ENCODE results near the gene ATG12. TPM values are rescaled to one million over a fixed set of nuclear protein-coding genes. Genes with fewer than 3 reads are reported as not detected.

The ATG12 gene
- total RNA-seq, 1 experiment from 2014 or later = 18.9 TPM

DNA sequence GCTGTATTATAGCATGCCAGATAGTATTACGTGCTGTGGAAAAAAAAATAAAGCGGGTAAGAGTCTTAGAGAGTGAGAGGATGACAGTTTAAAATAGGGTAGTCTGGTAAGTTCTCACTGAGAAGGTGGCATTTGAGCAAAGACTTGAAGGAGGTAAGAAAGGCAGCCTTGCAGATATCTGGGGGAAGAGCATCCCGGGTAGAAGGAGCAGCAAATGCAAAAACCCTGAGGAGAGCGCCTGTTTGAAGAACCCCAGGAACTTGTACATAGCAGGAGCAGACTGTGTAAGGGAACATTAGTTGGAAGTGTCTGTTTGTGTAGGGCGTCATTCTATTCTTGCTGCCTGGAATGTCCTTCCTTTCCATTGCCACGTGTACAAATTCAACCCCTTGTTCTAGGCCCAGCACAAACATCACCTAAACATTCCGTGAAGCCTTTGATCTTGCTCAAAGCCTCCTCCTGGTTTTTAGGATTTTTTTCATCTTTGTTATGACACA lies 3.0 kb upstream of the ATG12 start:
- POLR2A ChIA-PET (ENCODE audit: unreplicated experiment) = no interaction called here
- H4K20me1 ChIP-seq (ENCODE audit: low read length) = peaks cover 15% of the 10 kb centered on the region
- no TSS peak for BruUV-seq (replicated peaks)
- H3K79me2 ChIP-seq (ENCODE audit: low read length) = peaks cover 83% of the 10 kb centered on the region
- no peak overlapping the region for H3K4me3 ChIP-seq (ENCODE audit: low read length)
- no peaks in the 10 kb centered on the region for H3K9me3 ChIP-seq (ENCODE audit: low read length)
- no peaks in the 10 kb centered on the region for H3F3A ChIP-seq (ENCODE audit: low read length, unreplicated experiment)
- no peaks in the 10 kb centered on the region for H3K9me2 ChIP-seq (replicated peaks; ENCODE audit: low read length)
- no peaks in the 10 kb centered on the region for H3K27me3 ChIP-seq (ENCODE audit: low read length)
- no peak overlapping the region for H3K27ac ChIP-seq (ENCODE audit: low read length)
- CTCF ChIA-PET = no interaction called here
- no peak overlapping the region for H3K4me2 ChIP-seq (ENCODE audit: low read length)
- ATAC-seq (no peak), DNase-seq (no peak)
- H2AFZ ChIP-seq (ENCODE audit: low read length) = no peak overlapping the region
- intact Hi-C loops (cut with micrococcal nuclease) = no loop called here
- H3K9ac ChIP-seq (ENCODE audit: low read length) = no peak overlapping the region
- no peak for TF ChIP-seq EZH2 (IDR thresholded peaks at IDR 0.05; ENCODE audit: low read length, unreplicated experiment)
- TF ChIP-seq EZH2phosphoT487 (IDR thresholded peaks at IDR 0.05; ENCODE audit: borderline replicate concordance, low read length) = no peak
- TF ChIP-seq, protein P1, sequence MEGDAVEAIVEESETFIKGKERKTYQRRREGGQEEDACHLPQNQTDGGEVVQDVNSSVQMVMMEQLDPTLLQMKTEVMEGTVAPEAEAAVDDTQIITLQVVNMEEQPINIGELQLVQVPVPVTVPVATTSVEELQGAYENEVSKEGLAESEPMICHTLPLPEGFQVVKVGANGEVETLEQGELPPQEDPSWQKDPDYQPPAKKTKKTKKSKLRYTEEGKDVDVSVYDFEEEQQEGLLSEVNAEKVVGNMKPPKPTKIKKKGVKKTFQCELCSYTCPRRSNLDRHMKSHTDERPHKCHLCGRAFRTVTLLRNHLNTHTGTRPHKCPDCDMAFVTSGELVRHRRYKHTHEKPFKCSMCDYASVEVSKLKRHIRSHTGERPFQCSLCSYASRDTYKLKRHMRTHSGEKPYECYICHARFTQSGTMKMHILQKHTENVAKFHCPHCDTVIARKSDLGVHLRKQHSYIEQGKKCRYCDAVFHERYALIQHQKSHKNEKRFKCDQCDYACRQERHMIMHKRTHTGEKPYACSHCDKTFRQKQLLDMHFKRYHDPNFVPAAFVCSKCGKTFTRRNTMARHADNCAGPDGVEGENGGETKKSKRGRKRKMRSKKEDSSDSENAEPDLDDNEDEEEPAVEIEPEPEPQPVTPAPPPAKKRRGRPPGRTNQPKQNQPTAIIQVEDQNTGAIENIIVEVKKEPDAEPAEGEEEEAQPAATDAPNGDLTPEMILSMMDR (conservative IDR thresholded peaks at IDR 0.05; ENCODE audit: low read depth, low read length) = no peak
- peaks cover 15% of the 10 kb centered on the region; the same call in 1 of the 2 replicates for H3K4me1 ChIP-seq (ENCODE audit: insufficient read depth, low read length)
- no peaks in the 10 kb centered on the region for H3K36me3 ChIP-seq (ENCODE audit: low read depth, low read length)

DNA sequence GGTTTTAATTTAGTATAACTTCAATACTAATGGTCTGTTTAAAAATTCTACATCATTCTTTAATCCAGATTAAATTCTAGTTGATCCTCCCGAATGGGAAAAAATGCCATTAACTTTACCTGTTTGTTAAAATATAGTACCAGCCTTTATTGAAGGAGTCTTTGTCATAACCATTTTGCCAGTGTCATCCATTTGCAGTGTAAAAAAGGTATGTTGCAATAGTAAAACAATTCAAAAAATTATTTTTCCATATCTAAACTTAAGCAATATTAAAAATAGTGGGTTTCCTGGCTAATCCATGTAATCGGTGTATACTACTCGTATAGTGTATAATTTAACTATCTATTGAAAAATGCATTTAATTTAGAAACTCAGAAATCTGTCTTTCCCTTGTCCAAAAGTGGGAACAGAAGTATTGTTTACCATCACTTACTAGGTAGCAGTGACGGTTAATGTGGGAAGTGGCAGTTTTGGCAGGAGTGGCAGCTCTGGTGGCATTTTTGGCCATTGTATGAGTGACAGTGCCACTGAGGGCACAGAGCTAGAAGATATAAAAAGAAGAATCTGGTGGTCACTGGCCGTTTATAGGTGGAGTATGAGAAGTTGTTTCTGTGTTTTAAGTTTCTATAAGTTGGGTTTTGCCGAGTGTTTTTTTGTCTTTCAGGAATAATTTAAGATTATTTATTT lies 2.2 kb upstream of the ATG12 start:
- Histone ChIP-seq H3K4me1 (ENCODE audit: insufficient read depth, low read length) (peaks cover 21% of the 10 kb centered on the region), H3K4me2 (ENCODE audit: low read length) (peak overlapping the region; percentile 86), H3K9ac (ENCODE audit: low read length) (no peak overlapping the region), H3K9me2 (replicated peaks; ENCODE audit: low read length) (no peaks in the 10 kb centered on the region), H3K4me3 (ENCODE audit: low read length) (peak overlapping the region; percentile 72), H3K79me2 (ENCODE audit: low read length) (peaks cover 83% of the 10 kb centered on the region), H3K9me3 (ENCODE audit: low read length) (no peaks in the 10 kb centered on the region), H3K27me3 (ENCODE audit: low read length) (no peaks in the 10 kb centered on the region), H3K36me3 (ENCODE audit: low read depth, low read length) (no peaks in the 10 kb centered on the region), H4K20me1 (ENCODE audit: low read length) (peaks cover 22% of the 10 kb centered on the region), H3F3A (ENCODE audit: low read length, unreplicated experiment) (no peaks in the 10 kb centered on the region), H3K27ac (ENCODE audit: low read length) (no peak overlapping the region), H2AFZ (ENCODE audit: low read length) (no peak overlapping the region)
- intact Hi-C loops (cut with micrococcal nuclease) = loop anchor here (2.0 kb wide), 2 partner anchors 15 to 189 kb away; partner anchors contain the start of gene ARL14EPL
- DNase-seq (no peak), ATAC-seq (no peak)
- ChIA-PET CTCF (no interaction called here), POLR2A (ENCODE audit: unreplicated experiment) (no interaction called here)
- TF ChIP-seq, protein P1 (conservative IDR thresholded peaks at IDR 0.05; ENCODE audit: low read depth, low read length) = no peak
- TF ChIP-seq EZH2 (IDR thresholded peaks at IDR 0.05; ENCODE audit: low read length, unreplicated experiment) (no peak), EZH2phosphoT487 (IDR thresholded peaks at IDR 0.05; ENCODE audit: borderline replicate concordance, low read length) (no peak)
- no TSS peak for BruUV-seq (replicated peaks)

DNA sequence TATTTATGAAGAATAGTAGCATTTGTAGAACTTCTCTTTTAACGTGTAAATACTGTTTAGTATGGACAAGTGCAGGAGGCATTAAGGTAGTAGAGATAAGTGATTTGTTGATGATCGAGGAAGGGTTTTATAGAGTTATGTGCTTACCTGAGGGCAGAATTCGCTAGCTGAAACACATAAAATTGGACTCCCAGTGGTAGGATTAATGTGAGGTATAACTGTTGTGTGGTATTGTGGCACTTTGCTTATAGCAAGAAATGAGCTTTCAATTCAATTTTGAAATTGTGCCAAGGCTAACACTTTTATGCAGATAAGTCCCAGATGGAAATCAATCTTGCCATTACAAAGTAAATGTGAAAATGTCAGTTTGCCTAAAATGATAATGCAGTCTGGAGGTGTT lies 1.6 kb upstream of the ATG12 start:
- H3F3A ChIP-seq (ENCODE audit: low read length, unreplicated experiment) = no peaks in the 10 kb centered on the region
- H3K9ac ChIP-seq (ENCODE audit: low read length) = peak overlapping the region; percentile 81; the same call in 1 of the 2 replicates
- H3K4me2 ChIP-seq (ENCODE audit: low read length) = peak overlapping the region; percentile 86
- intact Hi-C loops (cut with micrococcal nuclease) = loop anchor here (2.0 kb wide), 2 partner anchors 16 to 190 kb away; partner anchors contain the start of gene ARL14EPL
- ChIA-PET POLR2A (ENCODE audit: unreplicated experiment) (no interaction called here), CTCF (no interaction called here)
- peak overlapping the region; percentile 72 for H3K4me3 ChIP-seq (ENCODE audit: low read length)
- H4K20me1 ChIP-seq (ENCODE audit: low read length) = peaks cover 28% of the 10 kb centered on the region
- no peaks in the 10 kb centered on the region for H3K9me3 ChIP-seq (ENCODE audit: low read length)
- no peaks in the 10 kb centered on the region for H3K9me2 ChIP-seq (replicated peaks; ENCODE audit: low read length)
- peaks cover 26% of the 10 kb centered on the region for H3K4me1 ChIP-seq (ENCODE audit: insufficient read depth, low read length)
- no peak for TF ChIP-seq EZH2phosphoT487 (IDR thresholded peaks at IDR 0.05; ENCODE audit: borderline replicate concordance, low read length)
- H3K27me3 ChIP-seq (ENCODE audit: low read length) = no peaks in the 10 kb centered on the region
- H3K36me3 ChIP-seq (ENCODE audit: low read depth, low read length) = peaks cover 4% of the 10 kb centered on the region; the same call in 1 of the 2 replicates
- ATAC-seq (no peak), DNase-seq (no peak)
- H3K27ac ChIP-seq (ENCODE audit: low read length) = no peak overlapping the region
- TSS peak; percentile 50 for BruUV-seq (replicated peaks)
- H2AFZ ChIP-seq (ENCODE audit: low read length) = peak overlapping the region; percentile 89
- H3K79me2 ChIP-seq (ENCODE audit: low read length) = peaks cover 84% of the 10 kb centered on the region

Data from PC-3 (cell line).